ENCODE results near the gene GSTT4. TPM values are rescaled to one million over a fixed set of nuclear protein-coding genes. Genes with fewer than 3 reads are reported as not detected.
"Not testable (repeated sequence)": the region's sequence is repeated elsewhere in the genome, so short reads cannot be mapped to it uniquely, and the experiment has no call there.

GSTT4 gene
- total RNA-seq, 1 donor: not detected

DNA sequence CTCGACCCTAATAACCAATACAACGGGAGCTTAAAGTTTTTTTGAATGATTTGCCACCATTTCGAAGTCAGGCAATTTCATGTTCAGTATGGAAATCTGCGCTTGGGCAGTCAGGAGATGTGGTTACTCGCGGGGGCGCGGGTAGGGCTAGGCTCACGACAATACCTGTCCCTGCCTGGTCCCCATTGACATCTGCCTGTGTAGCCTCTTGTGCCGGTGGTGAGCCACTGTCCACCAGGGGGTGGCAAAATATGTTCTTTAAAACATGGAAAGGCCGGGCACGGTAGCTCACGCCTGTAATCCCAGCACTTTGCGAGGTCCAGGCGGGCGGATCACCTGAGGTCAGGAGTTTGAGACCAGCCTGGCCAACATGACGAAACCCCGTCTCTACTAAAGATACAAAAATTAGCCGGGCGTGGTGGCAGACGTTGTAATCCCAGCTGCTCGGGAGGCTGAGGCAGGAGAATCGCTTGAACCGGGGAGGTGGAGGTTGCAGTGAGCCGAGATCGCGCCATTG is 30.4 kb downstream of the GSTT4 start:
- H3K4me3 ChIP-seq (ENCODE audit: insufficient read depth, low read length); H3K27me3 ChIP-seq (ENCODE audit: insufficient read depth, low read length); H3K9me3 ChIP-seq (ENCODE audit: low read depth, low read length); H3K4me1 ChIP-seq (ENCODE audit: insufficient read depth, low read length); H3K4me2 ChIP-seq (ENCODE audit: insufficient read depth, low read length); H3K27ac ChIP-seq (ENCODE audit: low read depth, low read length); H2AFZ ChIP-seq (ENCODE audit: low read length); DNase-seq (ENCODE audit: insufficient read length, low spot score, missing footprints); H4K20me1 ChIP-seq (ENCODE audit: insufficient read depth, low read length): not testable (repeated sequence)
- Histone ChIP-seq H3K79me2 (ENCODE audit: insufficient read depth, low read length) (peaks cover 21% of the 10 kb centered on the region), H3K36me3 (ENCODE audit: insufficient read depth, low read length) (peaks cover 20% of the 10 kb centered on the region)

GRCh38 chr22:23974345-23974744 is 30.9 kb downstream of the GSTT4 start, which contains the start of gene DDT:
Gene DDT (minus strand): TSS chr22:23974441. CDS start chr22:23974414, 27 bp downstream.
- H4K20me1 ChIP-seq (ENCODE audit: insufficient read depth, low read length); H3K27ac ChIP-seq (ENCODE audit: low read depth, low read length); DNase-seq (ENCODE audit: insufficient read length, low spot score, missing footprints); H2AFZ ChIP-seq (ENCODE audit: low read length); H3K9me3 ChIP-seq (ENCODE audit: low read depth, low read length); H3K4me1 ChIP-seq (ENCODE audit: insufficient read depth, low read length); H3K27me3 ChIP-seq (ENCODE audit: insufficient read depth, low read length); H3K4me2 ChIP-seq (ENCODE audit: insufficient read depth, low read length); H3K4me3 ChIP-seq (ENCODE audit: insufficient read depth, low read length): not testable (repeated sequence)
- Histone ChIP-seq H3K79me2 (ENCODE audit: insufficient read depth, low read length) (peaks cover 26% of the 10 kb centered on the region), H3K36me3 (ENCODE audit: insufficient read depth, low read length) (peaks cover 25% of the 10 kb centered on the region)

- H2AFZ ChIP-seq (ENCODE audit: low read length); H4K20me1 ChIP-seq (ENCODE audit: insufficient read depth, low read length); H3K27ac ChIP-seq (ENCODE audit: low read depth, low read length); H3K4me3 ChIP-seq (ENCODE audit: insufficient read depth, low read length); H3K4me2 ChIP-seq (ENCODE audit: insufficient read depth, low read length); H3K27me3 ChIP-seq (ENCODE audit: insufficient read depth, low read length); H3K4me1 ChIP-seq (ENCODE audit: insufficient read depth, low read length); DNase-seq (ENCODE audit: insufficient read length, low spot score, missing footprints); H3K9me3 ChIP-seq (ENCODE audit: low read depth, low read length): not testable (repeated sequence)
- H3K79me2 ChIP-seq (ENCODE audit: insufficient read depth, low read length): peaks cover 30% of the 10 kb centered on the region
- peaks cover 29% of the 10 kb centered on the region for H3K36me3 ChIP-seq (ENCODE audit: insufficient read depth, low read length)
These were observed 33.3 kb downstream of the GSTT4 start for GRCh38 chr22:23971927-23972326.

GRCh38 chr22:23970816-23971486 is 34.3 kb downstream of the GSTT4 start:
- no peaks in the 10 kb centered on the region for H3K4me1 ChIP-seq (ENCODE audit: insufficient read depth, low read length)
- peaks cover 30% of the 10 kb centered on the region for H3K79me2 ChIP-seq (ENCODE audit: insufficient read depth, low read length)
- peaks cover 7% of the 10 kb centered on the region for H4K20me1 ChIP-seq (ENCODE audit: insufficient read depth, low read length)
- peaks cover 29% of the 10 kb centered on the region for H3K36me3 ChIP-seq (ENCODE audit: insufficient read depth, low read length)
- H3K4me3 ChIP-seq (ENCODE audit: insufficient read depth, low read length): no peak overlapping the region
- TF ChIP-seq CTCF (IDR thresholded peaks at IDR 0.05; ENCODE audit: extremely low read depth, low read depth, low read length): no peak
- H2AFZ ChIP-seq (ENCODE audit: low read length): no peak overlapping the region
- H3K9me3 ChIP-seq (ENCODE audit: low read depth, low read length): no peaks in the 10 kb centered on the region
- no peak overlapping the region for H3K27ac ChIP-seq (ENCODE audit: low read depth, low read length)
- peak; percentile 8 for DNase-seq (ENCODE audit: insufficient read length, low spot score, missing footprints)
- no peaks in the 10 kb centered on the region for H3K27me3 ChIP-seq (ENCODE audit: insufficient read depth, low read length)
- H3K4me2 ChIP-seq (ENCODE audit: insufficient read depth, low read length): no peak overlapping the region

- Histone ChIP-seq H3K27ac (ENCODE audit: low read depth, low read length) (no peak overlapping the region), H3K4me1 (ENCODE audit: insufficient read depth, low read length) (no peaks in the 10 kb centered on the region), H3K27me3 (ENCODE audit: insufficient read depth, low read length) (no peaks in the 10 kb centered on the region), H3K4me3 (ENCODE audit: insufficient read depth, low read length) (no peak overlapping the region), H2AFZ (ENCODE audit: low read length) (no peak overlapping the region), H4K20me1 (ENCODE audit: insufficient read depth, low read length) (peaks cover 7% of the 10 kb centered on the region), H3K79me2 (ENCODE audit: insufficient read depth, low read length) (peaks cover 30% of the 10 kb centered on the region), H3K36me3 (ENCODE audit: insufficient read depth, low read length) (peaks cover 29% of the 10 kb centered on the region), H3K9me3 (ENCODE audit: low read depth, low read length) (no peaks in the 10 kb centered on the region), H3K4me2 (ENCODE audit: insufficient read depth, low read length) (no peak overlapping the region)
- DNase-seq (ENCODE audit: insufficient read length, low spot score, missing footprints): peak; percentile 53
- TF ChIP-seq CTCF (IDR thresholded peaks at IDR 0.05; ENCODE audit: extremely low read depth, low read depth, low read length): no peak
These were observed 35.0 kb downstream of the GSTT4 start for GRCh38 chr22:23970201-23970641.

Measured in osteoblast (primary cell).